Immature natural killer cell (primary cell): ENCODE results near the gene CELSR1. TPM values are rescaled to one million over a fixed set of nuclear protein-coding genes. Genes with fewer than 3 reads are reported as not detected.

Experiments used
- DNase-seq, 3 donors: peaks; one replicate each; pipeline ENCODE4 v3.0.0; 2022; ENCODE audit warnings: mixed read lengths in 1 of 3
- H3K27ac Mint-ChIP-seq, 6 donors: one replicate each; pipeline ENCODE4 v1.8.0; 2020; ENCODE audit warnings: mixed read lengths in 6 of 6, mild to moderate bottlenecking in 5 of 6, inconsistent platforms in 4 of 6, moderate library complexity in 3 of 6
- H3K27me3 Mint-ChIP-seq, 3 donors: one replicate each; pipeline ENCODE4 v1.8.0; 2020 to 2021; ENCODE audit warnings: low read depth in 3 of 3, mild to moderate bottlenecking in 3 of 3, mixed read lengths in 3 of 3, moderate library complexity in 3 of 3, inconsistent platforms in 1 of 3
- H3K36me3 Mint-ChIP-seq, 3 donors: one replicate each; pipeline ENCODE4 v1.8.0; 2020; ENCODE audit warnings: mixed read lengths in 3 of 3, inconsistent platforms in 2 of 3, mild to moderate bottlenecking in 2 of 3
- H3K4me1 Mint-ChIP-seq, 2 donors: one replicate each; pipeline ENCODE4 v1.8.0; 2020; ENCODE audit warnings: inconsistent platforms in 2 of 2, mild to moderate bottlenecking in 2 of 2, mixed read lengths in 2 of 2, moderate library complexity in 1 of 2
- H3K4me3 Mint-ChIP-seq, 5 donors: one replicate each; pipeline ENCODE4 v1.8.0; 2020; ENCODE audit warnings: mild to moderate bottlenecking in 5 of 5, mixed read lengths in 5 of 5, inconsistent platforms in 3 of 5, moderate library complexity in 3 of 5
- H3K9me3 Mint-ChIP-seq, 6 donors: one replicate each; pipeline ENCODE4 v1.8.0; 2020; ENCODE audit warnings: mild to moderate bottlenecking in 6 of 6, mixed read lengths in 6 of 6, inconsistent platforms in 4 of 6, moderate library complexity in 3 of 6
- polyA plus RNA-seq, 3 donors: library from polyadenylated mRNA; unstranded; fragments of 300-500 nt; fragmentation: Illumina TruSeq; gene quantifications; one replicate each; pipeline ENCODE4 v1.2.3, GENCODE V29; 2021

Gene CELSR1
- polyA plus RNA-seq, 3 donors from 2014 or later: 0.24 to 1.6 (median 1.2) TPM

- DNase-seq: no peak
- peak overlapping the region; percentile 66 to 82 (median 79) for H3K4me3 Mint-ChIP-seq
- peaks cover 0 to 15% (median 13%) of the 10 kb centered on the region in 6 donors for H3K9me3 Mint-ChIP-seq
- peaks cover 70% of the 10 kb centered on the region in 2 donors for H3K4me1 Mint-ChIP-seq
- H3K36me3 Mint-ChIP-seq: peaks cover 3 to 11% (median 5%) of the 10 kb centered on the region in 3 donors
- H3K27me3 Mint-ChIP-seq: peaks cover 9 to 20% (median 9%) of the 10 kb centered on the region in 3 donors
- peak overlapping the region; percentile 85 to 98 (median 92) for H3K27ac Mint-ChIP-seq
Measured at GRCh38 chr22:46372686-46373085, 164.7 kb downstream of the CELSR1 start.

DNA sequence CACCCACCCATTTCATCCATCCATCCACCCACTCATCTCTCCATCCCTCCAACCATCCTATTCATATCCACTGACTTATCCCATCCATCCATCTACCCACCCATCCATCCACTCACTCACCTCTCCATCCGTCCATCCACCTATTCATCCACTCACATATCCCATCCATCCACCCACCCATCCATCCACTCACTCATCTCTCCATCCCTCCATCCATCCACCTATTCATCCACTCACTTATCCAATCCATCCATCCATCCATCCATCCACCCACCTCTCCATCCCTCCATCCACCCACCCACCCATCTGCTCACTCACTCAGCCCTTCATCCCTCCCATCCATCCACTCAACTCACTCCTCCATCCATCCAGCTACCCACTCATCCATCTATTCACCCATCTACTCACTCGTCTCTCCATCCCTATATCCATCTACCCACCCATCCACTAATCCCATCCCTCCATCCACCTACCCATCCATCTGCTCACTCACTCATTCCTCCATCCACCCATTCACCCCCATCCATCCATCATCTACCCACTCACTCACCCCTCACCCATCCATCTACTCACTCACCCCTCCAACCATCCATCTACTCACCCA is 165.7 kb downstream of the CELSR1 start:
- Mint-ChIP-seq H3K27ac (peak overlapping the region; percentile 92 to 99 (median 96)), H3K4me1 (peaks cover 70 to 72% of the 10 kb centered on the region in 2 donors), H3K9me3 (peaks cover 0 to 15% (median 13%) of the 10 kb centered on the region in 6 donors), H3K27me3 (peaks cover 7 to 17% (median 11%) of the 10 kb centered on the region in 3 donors), H3K4me3 (peak overlapping the region; percentile 83 to 90 (median 86)), H3K36me3 (peaks cover 3 to 11% (median 5%) of the 10 kb centered on the region in 3 donors)
- no peak for DNase-seq

DNA sequence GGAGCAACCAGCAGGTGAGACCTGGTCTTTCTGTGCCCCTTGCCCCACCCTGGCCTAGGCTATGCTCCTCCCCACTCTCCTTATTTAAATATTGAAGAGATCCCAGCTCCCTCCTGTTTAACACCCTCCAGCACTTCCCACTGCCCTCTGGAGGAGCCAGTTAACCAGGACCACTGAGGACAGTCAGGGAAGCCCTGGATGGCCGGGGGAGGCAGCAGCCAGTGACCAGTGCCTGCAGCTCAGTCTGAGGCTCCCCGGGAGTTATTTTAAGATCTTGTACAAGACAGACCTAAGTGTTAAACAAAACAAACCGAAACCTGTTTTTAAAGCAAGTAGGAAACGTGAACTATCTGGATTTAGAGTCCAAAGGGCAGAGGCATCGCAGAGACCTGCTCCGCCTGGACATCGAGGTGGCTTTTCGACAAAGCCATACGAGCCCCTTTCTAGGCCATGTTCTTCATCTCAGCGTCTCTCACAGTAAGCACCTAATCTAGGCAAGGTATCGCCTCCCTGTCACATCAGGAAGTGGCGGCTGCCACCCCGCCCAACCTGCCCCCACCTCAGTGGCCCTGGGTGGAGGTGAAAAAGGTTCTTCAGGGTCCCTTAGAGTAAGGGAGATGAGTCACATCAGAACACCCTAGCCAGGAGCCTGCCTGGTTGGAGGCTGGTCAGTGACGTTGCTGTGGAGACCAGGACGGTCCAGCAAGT is 166.7 kb downstream of the CELSR1 start:
- Mint-ChIP-seq H3K36me3 (peaks cover under 1 to 7% (median under 1%) of the 10 kb centered on the region in 3 donors), H3K27me3 (peaks cover 7 to 17% (median 11%) of the 10 kb centered on the region in 3 donors), H3K4me1 (peaks cover 67% of the 10 kb centered on the region in 2 donors), H3K9me3 (peaks cover 0 to 10% (median 7%) of the 10 kb centered on the region in 6 donors), H3K27ac (peak overlapping the region; percentile 92 to 99 (median 96)), H3K4me3 (peak overlapping the region; percentile 83 to 90 (median 86))
- DNase-seq: peak; percentile 83 to 84 (median 83)

GRCh38 chr22:46369716-46370583 is 167.5 kb downstream of the CELSR1 start:
- DNase-seq: peak; percentile 19 to 52 (median 46)
- H3K4me3 Mint-ChIP-seq: peak overlapping the region; percentile 83 to 90 (median 86)

GRCh38 chr22:46368871-46369715 is 168.3 kb downstream of the CELSR1 start:
- Mint-ChIP-seq H3K9me3 (peaks cover 0 to 3% (median under 1%) of the 10 kb centered on the region in 6 donors), H3K36me3 (peaks cover 0 to 1% (median 0%) of the 10 kb centered on the region in 3 donors), H3K4me3 (peak overlapping the region in 1 of 5 donors; percentile 90), H3K27ac (peak overlapping the region in 2 of 6 donors; percentile 35 to 53), H3K27me3 (peaks cover 4 to 13% (median 7%) of the 10 kb centered on the region in 3 donors), H3K4me1 (peaks cover 52 to 56% of the 10 kb centered on the region in 2 donors)
- no peak for DNase-seq

More at GRCh38 chr22:46369716-46370583, 167.5 kb downstream of the CELSR1 start:
- Mint-ChIP-seq H3K9me3 (peaks cover 0 to 5% (median under 1%) of the 10 kb centered on the region in 6 donors), H3K27ac (peak overlapping the region; percentile 92 to 99 (median 96)), H3K27me3 (peaks cover 7 to 17% (median 11%) of the 10 kb centered on the region in 3 donors), H3K36me3 (peaks cover 0 to 6% (median 0%) of the 10 kb centered on the region in 3 donors), H3K4me1 (peaks cover 59 to 63% of the 10 kb centered on the region in 2 donors)

DNA sequence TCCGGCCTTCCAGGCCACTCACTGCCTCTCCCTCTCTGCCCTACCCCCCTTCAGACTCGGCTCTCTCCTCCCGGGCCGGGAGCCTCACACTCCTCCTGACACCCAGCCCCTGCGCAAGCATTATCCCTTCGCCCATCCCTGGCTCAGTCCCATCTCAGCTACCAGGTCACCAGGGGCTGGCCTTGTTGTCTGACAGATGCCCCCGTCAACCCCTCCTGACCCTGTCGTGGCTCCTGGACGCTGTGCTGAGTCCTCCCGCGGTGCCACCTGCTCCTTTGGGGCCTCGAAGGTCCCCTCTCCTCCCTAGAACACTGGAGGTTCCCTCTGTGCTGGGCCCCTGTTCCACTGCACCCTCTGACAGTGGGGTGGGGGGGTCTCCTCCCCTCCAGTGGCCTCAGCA is 169.0 kb downstream of the CELSR1 start:
- Mint-ChIP-seq H3K4me3 (no peak overlapping the region), H3K27me3 (peaks cover 1 to 9% (median 2%) of the 10 kb centered on the region in 3 donors), H3K4me1 (peaks cover 46 to 50% of the 10 kb centered on the region in 2 donors), H3K27ac (peak overlapping the region in 2 of 6 donors; percentile 35 to 53), H3K9me3 (no peaks in the 10 kb centered on the region), H3K36me3 (no peaks in the 10 kb centered on the region)
- no peak for DNase-seq

DNA sequence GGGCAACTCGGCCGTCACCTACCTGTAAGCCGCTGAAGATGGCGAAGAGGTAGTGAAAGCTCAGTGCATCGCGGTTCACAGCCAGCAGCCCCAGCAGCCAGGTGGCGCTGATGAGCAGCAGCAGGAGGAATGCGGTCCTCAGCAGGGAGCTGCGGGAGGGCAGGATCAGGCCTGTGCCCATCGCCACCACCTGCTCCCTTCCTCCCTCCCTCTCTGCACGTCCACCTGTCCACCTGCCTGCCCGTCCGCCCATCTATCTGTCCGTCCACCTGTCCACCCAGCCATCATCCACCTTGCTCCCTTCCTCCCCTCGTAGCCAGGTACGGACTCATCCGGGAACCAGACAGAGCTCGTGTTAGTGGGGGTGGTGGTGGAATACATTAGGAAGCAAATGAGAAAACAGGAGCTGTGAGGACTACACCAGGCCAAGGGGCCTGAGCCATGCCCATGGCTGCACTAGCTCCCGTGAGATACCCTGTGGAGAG is 169.7 kb downstream of the CELSR1 start:
- Mint-ChIP-seq H3K4me1 (peaks cover 42 to 47% of the 10 kb centered on the region in 2 donors), H3K27ac (peak overlapping the region in 3 of 6 donors; percentile 62 to 81 (median 71)), H3K9me3 (no peaks in the 10 kb centered on the region)

GRCh38 chr22:46366801-46367706 is 170.4 kb downstream of the CELSR1 start:
- DNase-seq: no peak
- no peaks in the 10 kb centered on the region for H3K9me3 Mint-ChIP-seq
- H3K4me1 Mint-ChIP-seq: peaks cover 42 to 45% of the 10 kb centered on the region in 2 donors
- no peak overlapping the region for H3K27ac Mint-ChIP-seq
- H3K27me3 Mint-ChIP-seq: peaks cover 1 to 9% (median 2%) of the 10 kb centered on the region in 3 donors
- H3K36me3 Mint-ChIP-seq: peaks cover 0 to 2% (median 0%) of the 10 kb centered on the region in 3 donors
- H3K4me3 Mint-ChIP-seq: peak overlapping the region in 3 of 5 donors; percentile 61 to 71 (median 63)

More for the DNA sequence above, 169.7 kb downstream of the CELSR1 start:
- DNase-seq: peak; percentile 72 to 78 (median 75)
- peaks cover 1 to 9% (median 2%) of the 10 kb centered on the region in 3 donors for H3K27me3 Mint-ChIP-seq
- H3K36me3 Mint-ChIP-seq: no peaks in the 10 kb centered on the region
- H3K4me3 Mint-ChIP-seq: peak overlapping the region; percentile 7 to 71 (median 61)

GRCh38 chr22:46366327-46366731 is 171.1 kb downstream of the CELSR1 start:
- Mint-ChIP-seq H3K27ac (no peak overlapping the region), H3K27me3 (peaks cover 1 to 9% (median 2%) of the 10 kb centered on the region in 3 donors), H3K4me1 (peaks cover 35 to 41% of the 10 kb centered on the region in 2 donors), H3K4me3 (peak overlapping the region in 1 of 5 donors; percentile 71), H3K9me3 (no peaks in the 10 kb centered on the region), H3K36me3 (peaks cover 0 to 2% (median 0%) of the 10 kb centered on the region in 3 donors)
- no peak for DNase-seq

GRCh38 chr22:46365166-46365624 is 172.2 kb downstream of the CELSR1 start:
- no peak overlapping the region for H3K4me3 Mint-ChIP-seq
- peaks cover 1 to 7% (median 2%) of the 10 kb centered on the region in 3 donors for H3K27me3 Mint-ChIP-seq
- no peak for DNase-seq
- H3K4me1 Mint-ChIP-seq: peaks cover 23 to 29% of the 10 kb centered on the region in 2 donors
- H3K36me3 Mint-ChIP-seq: peaks cover 0 to 6% (median 2%) of the 10 kb centered on the region in 3 donors
- H3K27ac Mint-ChIP-seq: no peak overlapping the region
- H3K9me3 Mint-ChIP-seq: no peaks in the 10 kb centered on the region

- Mint-ChIP-seq H3K4me1 (peaks cover 17 to 23% of the 10 kb centered on the region in 2 donors), H3K9me3 (no peaks in the 10 kb centered on the region), H3K36me3 (peaks cover 0 to 8% (median 2%) of the 10 kb centered on the region in 3 donors), H3K4me3 (no peak overlapping the region), H3K27ac (no peak overlapping the region), H3K27me3 (peaks cover 0 to 4% (median 1%) of the 10 kb centered on the region in 3 donors)
- no peak for DNase-seq
Measured at GRCh38 chr22:46364341-46365165, 172.9 kb downstream of the CELSR1 start.
